ENCODE measurements around the gene HAND2. TPM values are rescaled to one million over a fixed set of nuclear protein-coding genes. Genes with fewer than 3 reads are reported as not detected.

HAND2 gene
- total RNA-seq, 4 donors from 2014 or later, result 0.31 to 3.8 (median 1.8) TPM

- DNase-seq, result no peak
- H3K27me3 ChIP-seq, result peaks cover 16 to 100% (median 68%) of the 10 kb centered on the region in 4 donors
- 21 to 34% methylated on average over 4 of the region's 4 CpGs for WGBS, 2 donors
- H3K9me3 ChIP-seq, result no peaks in the 10 kb centered on the region
- peaks cover 15 to 37% (median 17%) of the 10 kb centered on the region in 3 donors for H3K4me1 ChIP-seq
- peak overlapping the region in 1 of 4 donors; percentile 4 for H3K4me3 ChIP-seq
- H3K27ac ChIP-seq, result no peak overlapping the region
- no peak for TF ChIP-seq POLR2A (IDR thresholded peaks at IDR 0.05)
- H3K36me3 ChIP-seq, result no peaks in the 10 kb centered on the region
- intact Hi-C loops (cut with DNase I), result no loop called here
Observed at GRCh38 chr4:173532725-173533511, 2.9 kb upstream of the HAND2 start.

- no peak for DNase-seq
- no peaks in the 10 kb centered on the region for H3K36me3 ChIP-seq
- 23 to 35% methylated on average over 18 to 28 of the region's 52 CpGs for WGBS, 2 donors
- H3K4me3 ChIP-seq, result peak overlapping the region in 3 of 4 donors; percentile 9 to 59 (median 46)
- intact Hi-C loops (cut with DNase I), result no loop called here
- peaks cover 12 to 38% (median 16%) of the 10 kb centered on the region in 3 donors for H3K4me1 ChIP-seq
- no peaks in the 10 kb centered on the region for H3K9me3 ChIP-seq
- H3K27ac ChIP-seq, result no peak overlapping the region
- peaks cover 15 to 100% (median 66%) of the 10 kb centered on the region in 4 donors for H3K27me3 ChIP-seq
- TF ChIP-seq POLR2A (IDR thresholded peaks at IDR 0.05), result no peak
- TF ChIP-seq, protein P1, sequence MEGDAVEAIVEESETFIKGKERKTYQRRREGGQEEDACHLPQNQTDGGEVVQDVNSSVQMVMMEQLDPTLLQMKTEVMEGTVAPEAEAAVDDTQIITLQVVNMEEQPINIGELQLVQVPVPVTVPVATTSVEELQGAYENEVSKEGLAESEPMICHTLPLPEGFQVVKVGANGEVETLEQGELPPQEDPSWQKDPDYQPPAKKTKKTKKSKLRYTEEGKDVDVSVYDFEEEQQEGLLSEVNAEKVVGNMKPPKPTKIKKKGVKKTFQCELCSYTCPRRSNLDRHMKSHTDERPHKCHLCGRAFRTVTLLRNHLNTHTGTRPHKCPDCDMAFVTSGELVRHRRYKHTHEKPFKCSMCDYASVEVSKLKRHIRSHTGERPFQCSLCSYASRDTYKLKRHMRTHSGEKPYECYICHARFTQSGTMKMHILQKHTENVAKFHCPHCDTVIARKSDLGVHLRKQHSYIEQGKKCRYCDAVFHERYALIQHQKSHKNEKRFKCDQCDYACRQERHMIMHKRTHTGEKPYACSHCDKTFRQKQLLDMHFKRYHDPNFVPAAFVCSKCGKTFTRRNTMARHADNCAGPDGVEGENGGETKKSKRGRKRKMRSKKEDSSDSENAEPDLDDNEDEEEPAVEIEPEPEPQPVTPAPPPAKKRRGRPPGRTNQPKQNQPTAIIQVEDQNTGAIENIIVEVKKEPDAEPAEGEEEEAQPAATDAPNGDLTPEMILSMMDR (IDR thresholded peaks at IDR 0.05), result no peak
Observed at GRCh38 chr4:173531086-173531965, 1.3 kb upstream of the HAND2 start.

DNA sequence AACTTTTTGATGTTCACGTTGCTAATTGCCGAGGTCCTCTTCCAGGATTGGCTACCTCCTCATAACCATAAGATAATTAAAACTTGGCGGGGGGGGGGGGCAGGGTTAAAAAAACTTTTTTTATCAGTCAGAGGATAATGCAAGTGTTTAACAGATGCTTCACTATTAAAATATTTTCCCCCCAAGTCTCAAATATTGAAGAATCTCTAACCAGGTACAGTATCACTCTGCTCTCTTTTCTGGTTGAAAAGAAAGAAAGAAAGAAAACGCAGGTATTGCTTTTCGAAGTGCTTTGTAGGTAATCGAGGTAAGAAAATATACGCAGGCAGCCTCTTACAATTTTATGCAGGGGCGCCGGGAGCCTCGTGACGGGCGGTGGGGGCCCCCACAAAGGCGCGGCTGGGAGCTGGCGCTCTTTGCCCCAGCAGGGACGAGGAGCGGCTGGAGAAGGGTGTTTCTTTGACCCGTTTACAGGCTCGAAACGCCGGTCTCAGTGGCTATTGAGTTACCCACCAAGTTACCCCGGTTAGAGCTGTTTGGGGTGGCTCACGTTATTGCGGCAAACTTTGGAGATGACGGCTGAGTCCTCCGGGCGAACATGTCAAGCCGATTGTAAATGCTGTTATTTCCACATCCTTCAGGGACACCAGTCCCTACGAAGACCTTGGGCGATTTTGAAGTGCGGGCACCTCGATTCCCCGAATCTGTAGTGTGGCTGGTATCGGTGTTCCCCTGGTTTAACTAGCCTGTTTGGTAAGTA, 477 bp upstream of the HAND2 start:
- Histone ChIP-seq H3K27me3 (peaks cover 15 to 100% (median 65%) of the 10 kb centered on the region in 4 donors), H3K27ac (peak overlapping the region in 1 of 4 donors; percentile 33)
- WGBS, 2 donors, result 10 to 11% methylated on average over 24 to 27 of the region's 34 CpGs

GRCh38 chr4:173528378-173529321, 1.4 kb downstream of the HAND2 start:
- Histone ChIP-seq H3K4me1 (peaks cover 12 to 43% (median 16%) of the 10 kb centered on the region in 3 donors), H3K36me3 (no peaks in the 10 kb centered on the region), H3K4me3 (peak overlapping the region in 3 of 4 donors; percentile 27 to 59 (median 46)), H3K9me3 (no peaks in the 10 kb centered on the region), H3K27ac (peak overlapping the region in 2 of 4 donors; percentile 35 to 65), H3K27me3 (peaks cover 15 to 100% (median 64%) of the 10 kb centered on the region in 4 donors)
- 17 to 18% methylated on average over 20 to 27 of the region's 75 CpGs for WGBS, 2 donors
- no peak for TF ChIP-seq POLR2A (IDR thresholded peaks at IDR 0.05)
- TF ChIP-seq, protein P1 (IDR thresholded peaks at IDR 0.05), result no peak
- intact Hi-C loops (cut with DNase I), result no loop called here
- DNase-seq, result no peak

More for the DNA sequence above, 477 bp upstream of the HAND2 start:
- TF ChIP-seq POLR2A (IDR thresholded peaks at IDR 0.05), result no peak
- TF ChIP-seq, protein P1 (IDR thresholded peaks at IDR 0.05), result no peak
- H3K9me3 ChIP-seq, result no peaks in the 10 kb centered on the region
- H3K36me3 ChIP-seq, result no peaks in the 10 kb centered on the region
- no peak for DNase-seq
- intact Hi-C loops (cut with DNase I), result no loop called here
- H3K4me1 ChIP-seq, result peaks cover 12 to 40% (median 16%) of the 10 kb centered on the region in 3 donors
- peak overlapping the region in 3 of 4 donors; percentile 9 to 59 (median 46) for H3K4me3 ChIP-seq
